IMR-90 (cell line): ENCODE data around the gene MMRN2. TPM values are rescaled to one million over a fixed set of nuclear protein-coding genes. Genes with fewer than 3 reads are reported as not detected.

Experiments
- BHLHE40 ChIP-seq: fragments of 150-350 bp; IDR thresholded peaks from 2 replicates; pipeline ENCODE4 v1.6.1; 2016; ENCODE audit warnings: mild to moderate bottlenecking, low read depth, low read length
- CTCF ChIP-seq: conservative IDR thresholded peaks from 2 replicates; pipeline ENCODE4 v1.5.1; 2012; ENCODE audit warnings: mild to moderate bottlenecking, low read depth, low read length, improper control_type of control experiment
- polyA plus RNA-seq, 3 experiments: library from polyadenylated mRNA; depleted of rRNA; stranded (reverse); fragments of >200 nt; gene quantifications; 2 replicates each; pipeline ENCODE4 v1.2.3, GENCODE V29; 2012; ENCODE audit warnings: low replicate concordance in 1 of 3
- total RNA-seq: library from RNA; depleted of rRNA; stranded (reverse); fragments of >200 nt; gene quantifications from 2 replicates; pipeline ENCODE4 v1.2.3, GENCODE V29; 2012

Gene MMRN2
- total and polyA plus RNA-seq, 2 of the 4 experiments (the other 2 are of a cell fraction): 1.6 to 1.8 TPM

GRCh38 chr10:86958901-86959736 lies 1.7 kb upstream of the MMRN2 start (continued):
- TF ChIP-seq CTCF: no peak
- no peak for TF ChIP-seq BHLHE40
